HPDE6-E6E7 (cell line): ENCODE results near the gene AKAP11.
"Not testable (repeated sequence)": the region's sequence is repeated elsewhere in the genome, so short reads cannot be mapped to it uniquely, and the experiment has no call there.

ENCODE experiments used
- DNase-seq: peaks from one replicate; pipeline ENCODE4 v3.0.0; 2011; ENCODE audit warnings: missing footprints; ENCODE audit errors: extremely low spot score

Gene AKAP11

GRCh38 chr13:42272115-42272803 is at the start of gene AKAP11:
Gene AKAP11 (plus strand): TSS chr13:42272152. CDS start chr13:42286349, 14,197 bp downstream.
- DNase-seq, result peak; percentile 1

GRCh38 chr13:42223681-42224080 is 48.3 kb upstream of the AKAP11 start:
- DNase-seq, result no peak

DNA sequence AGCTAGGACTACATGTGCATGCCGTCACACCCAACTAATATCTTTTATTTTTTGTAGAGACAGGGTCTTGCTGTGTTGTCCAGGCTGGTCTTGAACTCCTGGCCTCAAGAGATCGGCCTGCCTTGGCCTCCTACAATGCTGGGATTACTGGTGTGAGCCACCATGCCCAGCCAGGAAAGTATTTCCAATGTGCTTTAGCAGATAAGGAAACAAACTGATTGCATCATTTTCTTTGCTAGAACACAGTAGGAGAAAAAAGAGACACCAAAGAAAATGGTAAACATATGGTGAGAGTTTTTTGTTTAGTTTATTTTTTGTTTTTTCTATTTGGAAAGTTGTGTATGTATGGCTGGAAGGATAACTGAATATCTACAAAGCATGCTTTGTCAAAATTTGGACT is 46.9 kb upstream of the AKAP11 start:
- no peak for DNase-seq

- not testable (repeated sequence) for DNase-seq
These were observed 45.2 kb upstream of the AKAP11 start for GRCh38 chr13:42226759-42227158.

DNA sequence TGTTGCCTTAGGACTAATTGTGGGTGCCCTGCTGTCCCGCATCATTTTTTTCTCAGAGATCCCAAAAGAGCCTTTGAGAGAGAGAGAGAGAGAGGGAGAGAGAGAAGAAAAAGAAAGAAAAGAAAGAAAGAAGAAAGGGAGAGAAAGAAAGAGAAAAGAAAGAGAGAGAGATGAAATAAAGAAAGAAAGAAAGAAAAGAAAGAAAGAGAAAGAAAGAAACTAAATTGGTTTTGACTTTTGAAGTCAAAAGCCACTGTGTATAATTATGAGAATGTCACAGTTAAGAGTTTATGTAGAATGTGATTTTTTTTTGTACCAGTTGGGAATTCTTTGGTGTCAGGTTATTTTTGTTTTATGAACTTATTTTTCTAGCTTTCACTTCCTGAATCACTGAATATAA is 43.4 kb upstream of the AKAP11 start:
- no peak for DNase-seq

DNA sequence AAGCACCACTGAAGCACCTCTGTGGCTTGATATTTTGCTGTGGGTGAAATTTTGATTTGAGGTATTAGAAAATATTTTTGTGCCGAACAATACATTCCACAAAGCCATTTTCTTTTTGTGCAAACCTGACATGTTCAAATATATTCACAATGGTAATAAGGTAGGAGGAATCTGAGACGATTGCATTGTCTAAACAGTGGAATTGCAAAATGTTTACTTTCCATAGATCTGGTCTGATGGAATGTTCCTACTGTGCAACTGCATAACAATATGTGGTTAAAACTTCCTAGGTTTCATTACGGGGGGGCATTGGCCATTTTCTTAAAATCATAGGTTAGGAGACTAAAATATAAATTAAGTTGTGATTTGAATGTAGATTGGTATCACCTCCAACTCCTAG is 42.7 kb upstream of the AKAP11 start:
- DNase-seq, result no peak

DNA sequence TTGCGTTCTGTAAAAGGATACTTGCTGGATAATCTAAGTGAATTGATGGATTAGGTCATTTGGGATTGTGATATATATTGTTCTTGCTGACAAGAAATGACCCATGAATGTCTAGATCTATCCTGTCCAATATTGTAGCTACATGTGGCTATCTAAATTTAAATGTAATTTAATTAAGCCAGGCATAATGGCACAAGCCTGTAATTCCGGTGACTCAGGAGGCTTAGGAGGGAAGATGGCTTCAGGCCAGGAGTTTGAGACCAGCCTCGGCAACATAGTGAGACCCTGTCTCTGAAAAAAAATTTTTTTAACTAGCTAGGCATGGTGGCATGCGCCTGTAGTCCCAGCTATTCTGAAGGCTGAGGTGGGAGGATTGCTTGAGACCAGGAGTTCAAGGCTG is 39.3 kb upstream of the AKAP11 start:
- no peak for DNase-seq

GRCh38 chr13:42233726-42234125 is 38.2 kb upstream of the AKAP11 start:
- DNase-seq, result no peak

DNA sequence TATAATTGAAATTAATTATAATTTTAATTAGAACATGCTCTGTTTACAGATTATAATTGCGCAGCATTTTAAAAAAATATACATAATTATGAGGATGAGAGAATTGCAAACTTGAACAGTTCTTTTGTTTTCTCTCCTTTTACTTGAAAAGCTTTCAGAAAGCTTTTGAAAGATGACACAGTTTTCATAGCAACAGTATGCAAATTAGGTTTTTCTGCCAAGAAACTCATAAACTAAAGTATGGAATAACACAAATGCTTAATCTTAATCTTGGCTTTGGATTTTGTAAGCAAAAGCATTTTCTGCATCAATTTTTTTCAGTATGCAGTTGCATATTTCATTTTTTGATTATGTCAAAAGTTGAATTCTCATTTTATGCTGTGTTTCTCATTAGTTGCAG is 32.8 kb upstream of the AKAP11 start:
- DNase-seq, result no peak

GRCh38 chr13:42239644-42240043 is 32.3 kb upstream of the AKAP11 start:
- DNase-seq, result no peak

- no peak for DNase-seq
These were observed 25.4 kb upstream of the AKAP11 start for GRCh38 chr13:42246541-42246940.

DNA sequence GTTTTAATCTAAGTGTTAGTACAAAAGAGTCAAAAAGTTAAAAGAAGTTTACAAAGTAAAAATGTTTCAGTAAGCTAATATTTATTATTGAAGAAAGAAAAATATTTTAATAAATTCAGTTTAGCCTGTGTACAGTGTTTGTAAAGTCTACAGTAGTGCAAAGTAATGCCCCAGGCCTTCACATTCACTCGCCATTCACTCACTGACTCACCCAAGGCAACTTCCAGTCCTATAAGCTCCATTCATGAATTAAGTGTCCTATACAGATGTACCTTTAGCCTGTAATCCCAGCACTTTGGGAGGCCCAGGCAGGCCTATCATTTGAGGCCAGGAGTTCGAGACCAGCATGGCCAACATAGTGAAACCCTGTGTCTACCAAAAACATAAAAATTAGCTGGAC is 24.1 kb upstream of the AKAP11 start:
- no peak for DNase-seq

GRCh38 chr13:42255886-42256285 is 16.1 kb upstream of the AKAP11 start:
- no peak for DNase-seq

GRCh38 chr13:42258747-42259146 is 13.2 kb upstream of the AKAP11 start:
- no peak for DNase-seq

- DNase-seq, result no peak
These were observed 12.4 kb upstream of the AKAP11 start for GRCh38 chr13:42259515-42259914.

GRCh38 chr13:42260903-42261654 is 10.9 kb upstream of the AKAP11 start:
- no peak for DNase-seq

GRCh38 chr13:42266473-42266872 is 5.5 kb upstream of the AKAP11 start:
- no peak for DNase-seq

GRCh38 chr13:42270160-42270856 is 1.6 kb upstream of the AKAP11 start:
- no peak for DNase-seq

DNA sequence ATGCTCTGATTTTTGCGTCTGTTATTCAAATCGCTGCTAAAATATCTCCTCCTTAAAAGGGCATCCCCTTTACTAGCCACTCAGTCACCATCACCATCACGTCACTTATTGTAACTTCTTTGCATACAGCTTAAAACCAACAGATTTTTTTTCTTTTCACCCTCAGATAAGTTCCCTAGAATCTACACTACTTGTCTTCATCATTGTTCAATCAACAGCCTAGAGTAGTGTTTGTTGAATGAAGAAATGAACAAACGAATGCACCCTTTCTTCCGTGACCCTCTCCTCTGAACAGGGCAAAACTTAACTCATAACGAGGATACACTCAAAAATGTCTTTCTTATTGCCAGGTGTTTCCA is 1.1 kb upstream of the AKAP11 start:
- DNase-seq, result no peak

- peak; percentile 67 for DNase-seq
These were observed 426 bp upstream of the AKAP11 start for GRCh38 chr13:42271337-42272114.

DNA sequence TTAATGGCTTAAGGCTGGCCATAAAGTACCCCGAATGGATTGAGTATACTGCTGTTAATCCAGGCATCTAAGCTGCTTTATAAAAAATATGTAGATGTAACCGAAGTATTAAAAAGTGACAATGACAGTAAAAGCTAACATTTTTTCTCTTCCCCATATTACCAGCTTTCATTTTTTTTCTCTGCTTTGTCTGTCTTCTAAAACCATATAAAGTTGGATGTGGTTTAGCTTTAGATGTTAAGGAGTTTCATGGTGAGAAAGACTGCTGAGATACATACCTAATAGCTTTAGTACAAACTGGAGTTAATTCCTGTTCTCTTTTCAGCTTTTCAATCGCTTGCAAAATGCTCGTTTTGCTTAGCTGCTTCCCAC is 838 bp downstream of the AKAP11 start:
- DNase-seq, result no peak
